GM12878 (cell line): ENCODE results near the gene H6PD. TPM values are rescaled to one million over a fixed set of nuclear protein-coding genes. Genes with fewer than 3 reads are reported as not detected.

Experiments
- ATAC-seq: fragments of 200-7000 bp; cut with Tn5 transposase; 3 replicates; pipeline ENCODE4 v1.9.1; 2020; ENCODE audit warnings: mild to moderate bottlenecking, moderate library complexity
- BruUV-seq: library from RNA; stranded (reverse); fragments of 400-500 nt; replicated peaks from 2 replicates; lab custom pipeline; 2021; lab: Mats Ljungman, UMichigan
- CTCF ChIA-PET: fragments of 300-600 bp; sonication (Branson Sonifier 250); formaldehyde crosslinking; extraction: SDS; loops from one replicate; lab custom pipeline; 2021; ENCODE audit warnings: inconsistent platforms; lab: Yijun Ruan, JAX
- POLR2A ChIA-PET: fragments of 350-600 bp; formaldehyde crosslinking; extraction: SDS; loops from one replicate; lab custom pipeline; 2021; ENCODE audit warnings: inconsistent platforms; lab: Charles Lee
- RAD21 ChIA-PET: fragments of 300-600 bp; sonication (Branson Sonifier 250); formaldehyde crosslinking; loops from one replicate; lab custom pipeline; 2023; ENCODE audit warnings: antibody characterized with exemption; ENCODE audit not compliant: unreplicated experiment; lab: Charles Lee
- SMC1A ChIA-PET: fragments of 300-600 bp; sonication (Branson Sonifier 250); formaldehyde crosslinking; loops from one replicate; lab custom pipeline; 2023; ENCODE audit not compliant: unreplicated experiment, uncharacterized antibody; lab: Charles Lee
- DNase-seq: peaks from one replicate; pipeline ENCODE4 v3.0.0-alpha.2; 2011; ENCODE audit warnings: low read depth, low spot score
- FAIRE-seq: peaks from 3 replicates; lab custom pipeline; 2011; peaks lifted over from hg19 to GRCh38; lab: Jason Lieb, UNC
- H2AFZ ChIP-seq: 2 replicates; pipeline ENCODE4 v1.6.0; 2011; ENCODE audit warnings: low read depth, low read length, control low read depth; ENCODE audit not compliant: control insufficient read depth
- H3K27ac ChIP-seq: 2 replicates; pipeline ENCODE4 v1.5.1; 2011; ENCODE audit warnings: control low read depth; ENCODE audit not compliant: control insufficient read depth, insufficient read depth
- H3K27me3 ChIP-seq, 2 experiments: replicated peaks in 1 of 2; 2 replicates each; pipeline versions ENCODE4 v1.6.0 to v1.6.1; 2011; ENCODE audit warnings: low read length in 1 of 2; ENCODE audit not compliant: control insufficient read depth in 2 of 2, insufficient read depth in 2 of 2
- H3K36me3 ChIP-seq, 2 experiments: 2 replicates each; pipeline ENCODE4 v1.5.1; 2011; ENCODE audit warnings: low read length in 1 of 2; ENCODE audit not compliant: control insufficient read depth in 2 of 2, insufficient read depth in 2 of 2
- H3K4me1 ChIP-seq: 2 replicates; pipeline ENCODE4 v1.6.1; 2011; ENCODE audit warnings: mild to moderate bottlenecking, low read length, moderate library complexity, mixed read lengths; ENCODE audit not compliant: control insufficient read depth, insufficient read depth
- H3K4me2 ChIP-seq: 2 replicates; pipeline ENCODE4 v1.6.0; 2011; ENCODE audit warnings: control low read depth; ENCODE audit not compliant: control insufficient read depth, insufficient read depth
- H3K4me3 ChIP-seq: fragments of 200-600 bp; sonication (generic); 2 replicates; pipeline ENCODE4 v1.5.1; 2016
- H3K79me2 ChIP-seq: 2 replicates; pipeline ENCODE4 v1.6.0; 2011; ENCODE audit warnings: low read length; ENCODE audit not compliant: control insufficient read depth, insufficient read depth
- H3K9ac ChIP-seq: 2 replicates; pipeline ENCODE4 v1.8.0; 2011; ENCODE audit warnings: low read length, control low read depth, mixed read lengths; ENCODE audit not compliant: control insufficient read depth, insufficient read depth
- H3K9me3 ChIP-seq: replicated peaks from 3 replicates; pipeline ENCODE4 v1.5.1; 2011; ENCODE audit warnings: mild to moderate bottlenecking, low read length; ENCODE audit not compliant: control insufficient read depth, insufficient read depth
- H4K20me1 ChIP-seq: 2 replicates; pipeline ENCODE4 v1.6.0; 2011; ENCODE audit not compliant: control insufficient read depth, insufficient read depth
- EGR1 ChIP-seq, 2 experiments: IDR thresholded peaks; 1 replicate in 1 of 2; 2 replicates in 1 of 2; pipeline ENCODE4 v1.6.1; 2011 to 2012; ENCODE audit warnings: low read depth in 2 of 2, low read length in 2 of 2, borderline replicate concordance in 1 of 2, mild to moderate bottlenecking in 1 of 2, moderate library complexity in 1 of 2
- ESRRA ChIP-seq: IDR thresholded peaks from 2 replicates; pipeline ENCODE4 v1.6.1; 2012; ENCODE audit warnings: mild to moderate bottlenecking, low read length, improper control_type of control experiment
- JUNB ChIP-seq: IDR thresholded peaks from 2 replicates; pipeline ENCODE4 v1.6.1; 2016; ENCODE audit warnings: antibody characterized with exemption, mild to moderate bottlenecking
- MYB ChIP-seq: fragments of 150-350 bp; IDR thresholded peaks from 2 replicates; pipeline ENCODE4 v1.6.1; 2014; ENCODE audit warnings: mild to moderate bottlenecking, low read depth, low read length, borderline replicate concordance
- NR2C2 ChIP-seq: IDR thresholded peaks from 2 replicates; pipeline ENCODE4 v1.6.1; 2011; ENCODE audit warnings: borderline replicate concordance, low read depth; ENCODE audit not compliant: control insufficient read depth, insufficient read length
- RAD21 ChIP-seq: IDR thresholded peaks from 2 replicates; pipeline ENCODE4 v1.6.1; 2011; ENCODE audit warnings: mild to moderate bottlenecking, low read depth, low read length, moderate library complexity; ENCODE audit not compliant: insufficient read depth
- RELB ChIP-seq: fragments of 450-650 bp; IDR thresholded peaks from 2 replicates; pipeline ENCODE4 v1.6.1; 2017; ENCODE audit warnings: low read depth, mild to moderate bottlenecking, moderate library complexity
- SMAD5 ChIP-seq: IDR thresholded peaks from 2 replicates; pipeline ENCODE4 v1.6.1; 2016; ENCODE audit warnings: antibody characterized with exemption, low read depth
- YBX1 ChIP-seq: fragments of 450-650 bp; IDR thresholded peaks from 2 replicates; pipeline ENCODE4 v1.6.1; 2016; ENCODE audit warnings: antibody characterized with exemption
- WGBS: methylation state at CpG from one replicate; pipeline ENCODE4 v1.1.6; 2016; ENCODE audit warnings: low lambda C conversion rate; ENCODE audit not compliant: insufficient replicate concordance, insufficient coverage; ENCODE audit errors: missing lambda C conversion rate; 5-methylcytosine and 5-hydroxymethylcytosine counted together
- in situ Hi-C: fragments of 300-500 bp; cut with MboI; formaldehyde crosslinking; loops from 9 replicates; pipeline ENCODE4 v1.14.3; 2018; ENCODE audit warnings: mixed read lengths
- intact Hi-C: fragments of 100-400 bp; cut with micrococcal nuclease; formaldehyde crosslinking; loops from one replicate; pipeline ENCODE4 v1.14.2; 2022; ENCODE audit not compliant: unreplicated experiment
- polyA plus RNA-seq, 11 experiments: library from polyadenylated mRNA; depleted of rRNA in 4 of 11; unstranded in 6 of 11; stranded (reverse) in 5 of 11; fragments of >200 nt; fragmentation: Nextera tagmentation in 4 of 11; fragmentation: Illumina TruSeq in 1 of 11; extraction: Ambion mirVana in 4 of 11; extraction: Trizol in 1 of 11; gene quantifications; 1 replicate in 1 of 11; 2 replicates in 10 of 11; pipeline versions ENCODE4 v1.2.1 to v1.2.3, GENCODE V29; 2011 to 2016; ENCODE audit warnings: inconsistent platforms in 2 of 11, missing spikeins in 2 of 11, low read depth in 1 of 11
- total RNA-seq, 4 experiments: library from RNA; depleted of rRNA in 3 of 4; stranded (reverse); fragments of >200 nt in 3 of 4; fragmentation: Illumina TruSeq in 1 of 4; extraction: Trizol in 1 of 4; gene quantifications; 2 replicates each; pipeline versions ENCODE4 v1.2.1 to v1.2.3, GENCODE V29; 2013 to 2021
- TF ChIP-seq, protein P1 (sequence below): fragments of 450-650 bp; IDR thresholded peaks from 2 replicates; pipeline ENCODE4 v1.6.1; 2017; ENCODE audit warnings: mild to moderate bottlenecking, low read depth, inconsistent platforms; ENCODE audit not compliant: poor library complexity, severe bottlenecking
- TF ChIP-seq, protein P2 (sequence below): fragments of 450-650 bp; IDR thresholded peaks from 2 replicates; pipeline ENCODE4 v1.6.1; 2018; ENCODE audit warnings: borderline replicate concordance, mild to moderate bottlenecking; ENCODE audit not compliant: partially characterized antibody

Gene H6PD
- total and polyA plus RNA-seq, 10 of the 15 experiments (the other 5 are each of a cell fraction or from before 2014, with no cell fraction given): 1.2 to 20.7 (median 7.7) TPM

- TF ChIP-seq, protein P1, sequence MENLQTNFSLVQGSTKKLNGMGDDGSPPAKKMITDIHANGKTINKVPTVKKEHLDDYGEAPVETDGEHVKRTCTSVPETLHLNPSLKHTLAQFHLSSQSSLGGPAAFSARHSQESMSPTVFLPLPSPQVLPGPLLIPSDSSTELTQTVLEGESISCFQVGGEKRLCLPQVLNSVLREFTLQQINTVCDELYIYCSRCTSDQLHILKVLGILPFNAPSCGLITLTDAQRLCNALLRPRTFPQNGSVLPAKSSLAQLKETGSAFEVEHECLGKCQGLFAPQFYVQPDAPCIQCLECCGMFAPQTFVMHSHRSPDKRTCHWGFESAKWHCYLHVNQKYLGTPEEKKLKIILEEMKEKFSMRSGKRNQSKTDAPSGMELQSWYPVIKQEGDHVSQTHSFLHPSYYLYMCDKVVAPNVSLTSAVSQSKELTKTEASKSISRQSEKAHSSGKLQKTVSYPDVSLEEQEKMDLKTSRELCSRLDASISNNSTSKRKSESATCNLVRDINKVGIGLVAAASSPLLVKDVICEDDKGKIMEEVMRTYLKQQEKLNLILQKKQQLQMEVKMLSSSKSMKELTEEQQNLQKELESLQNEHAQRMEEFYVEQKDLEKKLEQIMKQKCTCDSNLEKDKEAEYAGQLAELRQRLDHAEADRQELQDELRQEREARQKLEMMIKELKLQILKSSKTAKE: no peak
- TF ChIP-seq NR2C2: no peak
Measured at GRCh38 chr1:9280015-9280860, 45.7 kb downstream of the H6PD start (continued).

DNA sequence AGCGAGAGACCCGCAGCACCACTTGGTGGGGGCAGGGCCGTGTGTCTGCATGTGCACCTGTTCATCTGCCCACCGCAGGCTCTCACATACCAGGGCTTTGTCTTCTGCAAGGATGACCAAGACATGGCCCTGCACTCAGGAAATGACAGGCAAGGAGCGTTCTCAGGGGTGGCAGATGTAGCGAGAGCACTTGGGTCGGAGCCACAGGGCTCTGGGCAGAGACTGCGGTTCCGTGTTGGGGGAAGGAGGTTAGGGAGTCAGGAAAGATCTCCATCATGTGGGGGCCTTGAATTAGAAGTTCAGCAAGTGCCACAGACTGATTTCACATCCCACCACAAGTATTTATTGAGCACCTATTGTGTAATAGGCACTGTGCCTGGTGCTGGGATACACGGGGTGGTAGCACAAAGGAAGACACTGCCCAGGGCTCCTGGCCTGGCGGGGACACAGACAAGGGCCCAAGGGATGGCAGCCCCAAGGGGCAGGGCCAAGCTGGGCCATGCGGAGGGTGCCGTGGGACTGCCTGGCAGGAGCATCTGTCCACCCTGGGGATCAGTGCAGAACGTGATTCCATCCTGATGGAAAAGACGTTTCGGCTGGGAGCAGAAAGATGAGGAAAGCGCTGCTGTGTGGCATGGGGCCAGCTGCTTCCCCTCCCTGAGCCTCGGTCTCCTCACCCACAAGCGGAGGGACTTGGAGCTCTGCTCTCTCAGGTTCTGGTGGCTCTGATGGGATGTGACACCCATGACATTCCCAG lies 46.7 kb downstream of the H6PD start:
- Histone ChIP-seq H3K27ac (no peak overlapping the region), H3K4me1 (peaks cover 6% of the 10 kb centered on the region), H3K9me3 (no peaks in the 10 kb centered on the region; the same call in 2 of the 3 replicates), H4K20me1 (no peaks in the 10 kb centered on the region), H3K79me2 (no peaks in the 10 kb centered on the region), H3K4me3 (no peak overlapping the region), H3K9ac (no peak overlapping the region), H3K4me2 (no peak overlapping the region), H3K27me3 (no peaks in the 10 kb centered on the region), H2AFZ (no peak overlapping the region), H3K36me3 (no peaks in the 10 kb centered on the region)
- WGBS: 51% methylated on average over 19 of the region's 19 CpGs
- no TSS peak for BruUV-seq
- FAIRE-seq (no peak), DNase-seq (no peak), ATAC-seq (no peak)
- intact Hi-C loops: no loop called here
- POLR2A ChIA-PET: no interaction called here
- RAD21 ChIA-PET: interaction anchor here (0.9 to 1.3 kb wide), 3 partner anchors 11 to 174 kb away, joined by 3 to 5 read pairs (median 3); no protein-coding TSS in a partner anchor
- CTCF ChIA-PET: interaction anchor here (0.8 to 4.7 kb wide), 5 partner anchors 8 to 176 kb away, joined by 3 to 20 read pairs (median 9); no protein-coding TSS in a partner anchor
- SMC1A ChIA-PET: interaction anchor here (0.9 to 3.0 kb wide), 5 partner anchors 9 to 214 kb away, joined by 3 to 15 read pairs (median 3); no protein-coding TSS in a partner anchor
- in situ Hi-C loops: no loop called here
- no peak for TF ChIP-seq SMAD5
- TF ChIP-seq JUNB: no peak
- no peak for TF ChIP-seq YBX1
- TF ChIP-seq MYB: no peak
- TF ChIP-seq RAD21: no peak
- TF ChIP-seq ESRRA: no peak
- TF ChIP-seq NR2C2: no peak
- TF ChIP-seq RELB: no peak
- no peak for TF ChIP-seq EGR1 (IDR thresholded peaks at IDR 0.05; ENCODE audit: borderline replicate concordance in 1 of 2, low read depth in 2 of 2, low read length in 2 of 2)
- TF ChIP-seq, protein P2, sequence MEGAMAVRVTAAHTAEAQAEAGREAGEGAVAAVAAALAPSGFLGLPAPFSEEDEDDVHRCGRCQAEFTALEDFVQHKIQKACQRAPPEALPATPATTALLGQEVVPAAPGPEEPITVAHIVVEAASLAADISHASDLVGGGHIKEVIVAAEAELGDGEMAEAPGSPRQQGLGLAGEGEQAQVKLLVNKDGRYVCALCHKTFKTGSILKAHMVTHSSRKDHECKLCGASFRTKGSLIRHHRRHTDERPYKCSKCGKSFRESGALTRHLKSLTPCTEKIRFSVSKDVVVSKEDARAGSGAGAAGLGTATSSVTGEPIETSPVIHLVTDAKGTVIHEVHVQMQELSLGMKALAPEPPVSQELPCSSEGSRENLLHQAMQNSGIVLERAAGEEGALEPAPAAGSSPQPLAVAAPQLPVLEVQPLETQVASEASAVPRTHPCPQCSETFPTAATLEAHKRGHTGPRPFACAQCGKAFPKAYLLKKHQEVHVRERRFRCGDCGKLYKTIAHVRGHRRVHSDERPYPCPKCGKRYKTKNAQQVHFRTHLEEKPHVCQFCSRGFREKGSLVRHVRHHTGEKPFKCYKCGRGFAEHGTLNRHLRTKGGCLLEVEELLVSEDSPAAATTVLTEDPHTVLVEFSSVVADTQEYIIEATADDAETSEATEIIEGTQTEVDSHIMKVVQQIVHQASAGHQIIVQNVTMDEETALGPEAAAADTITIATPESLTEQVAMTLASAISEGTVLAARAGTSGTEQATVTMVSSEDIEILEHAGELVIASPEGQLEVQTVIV: no peak
